Ascending aorta (tissue), 2 donors: Measurements from ENCODE around the gene APOB. TPM values are rescaled to one million over a fixed set of nuclear protein-coding genes. Genes with fewer than 3 reads are reported as not detected.

Experiments
- DNase-seq, 2 donors: peaks; one replicate each; pipeline ENCODE4 v3.0.0-alpha.2; 2019; ENCODE audit warnings: low spot score in 2 of 2
- H3K27ac ChIP-seq, 2 donors: fragments of 200-600 bp; sonication (generic); one replicate each; pipeline ENCODE4 v1.5.1; 2016 to 2017; ENCODE audit warnings: mild to moderate bottlenecking in 1 of 2
- H3K27me3 ChIP-seq: fragments of 200-600 bp; sonication (generic); one replicate; pipeline ENCODE4 v1.5.1; 2017
- H3K36me3 ChIP-seq, 2 donors: fragments of 200-600 bp; sonication (generic); one replicate each; pipeline ENCODE4 v1.5.1; 2016
- H3K4me1 ChIP-seq, 2 donors: fragments of 200-600 bp; sonication (generic); one replicate each; pipeline ENCODE4 v1.5.1; 2016 to 2017; ENCODE audit warnings: mild to moderate bottlenecking in 1 of 2
- H3K4me3 ChIP-seq, 2 donors: fragments of 200-600 bp; sonication (generic); one replicate each; pipeline ENCODE4 v1.5.1; 2016 to 2017; ENCODE audit warnings: mild to moderate bottlenecking in 1 of 2
- H3K9me3 ChIP-seq, 2 donors: fragments of 200-600 bp; sonication (generic); one replicate each; pipeline ENCODE4 v1.5.1; 2016
- CTCF ChIP-seq, 3 experiments: fragments of 200-600 bp in 2 of 3; fragments of 450-650 bp in 1 of 3; sonication (generic) in 2 of 3; IDR thresholded peaks; one replicate each; pipeline ENCODE4 v1.5.1; 2016 to 2019; ENCODE audit warnings: antibody characterized with exemption in 3 of 3, mild to moderate bottlenecking in 1 of 3, moderate library complexity in 1 of 3
- intact Hi-C: fragments of 100-400 bp; cut with DNase I; formaldehyde crosslinking; loops from one replicate; pipeline ENCODE4 v1.15.1; 2023
- total RNA-seq: library from RNA; depleted of rRNA; stranded (reverse); fragments of >200 nt; gene quantifications from one replicate; pipeline ENCODE4 v1.1.0, GENCODE V29; 2016

Gene APOB
- total RNA-seq, 1 donor from 2014 or later, result 8.5 TPM

- H3K4me3 ChIP-seq, result no peak overlapping the region
- no peaks in the 10 kb centered on the region for H3K27me3 ChIP-seq
- H3K4me1 ChIP-seq, result peaks cover 2 to 8% of the 10 kb centered on the region in 2 donors
- H3K9me3 ChIP-seq, result no peaks in the 10 kb centered on the region
- H3K27ac ChIP-seq, result peak overlapping the region in 1 of 2 donors; percentile 57
- intact Hi-C loops, result loop anchor here (5.0 to 10.0 kb wide), 4 partner anchors 117 to 1450 kb away; partner anchors contain the start of gene LDAH
- TF ChIP-seq CTCF (IDR thresholded peaks at IDR 0.05), result no peak
- DNase-seq, result no peak
- no peaks in the 10 kb centered on the region for H3K36me3 ChIP-seq
Measured at GRCh38 chr2:21044694-21045371, 960 bp upstream of the APOB start.

- peak; percentile 95 to 99 (median 98) for TF ChIP-seq CTCF (IDR thresholded peaks at IDR 0.05)
- Histone ChIP-seq H3K27me3 (no peaks in the 10 kb centered on the region), H3K4me1 (peaks cover 11 to 15% of the 10 kb centered on the region in 2 donors), H3K4me3 (peak overlapping the region in 1 of 2 donors; percentile 61), H3K9me3 (no peaks in the 10 kb centered on the region), H3K27ac (peak overlapping the region; percentile 72 to 92), H3K36me3 (no peaks in the 10 kb centered on the region)
- DNase-seq, result peak in 1 of 2 donors; percentile 84
- intact Hi-C loops, result loop anchor here (1.0 to 10.0 kb wide), 7 partner anchors 75 to 1452 kb away; partner anchors contain the start of gene LDAH
Measured at GRCh38 chr2:21042958-21043743, 722 bp downstream of the APOB start.

- Histone ChIP-seq H3K36me3 (no peaks in the 10 kb centered on the region), H3K27me3 (no peaks in the 10 kb centered on the region), H3K9me3 (no peaks in the 10 kb centered on the region), H3K4me3 (no peak overlapping the region), H3K4me1 (peaks cover 11 to 17% of the 10 kb centered on the region in 2 donors), H3K27ac (peak overlapping the region in 1 of 2 donors; percentile 92)
- intact Hi-C loops, result loop anchor here (2.0 to 10.0 kb wide), 6 partner anchors 120 to 1452 kb away; partner anchors contain the start of gene LDAH
- DNase-seq, result no peak
- TF ChIP-seq CTCF (IDR thresholded peaks at IDR 0.05), result no peak
Measured at GRCh38 chr2:21042708-21042957, 1.2 kb downstream of the APOB start.

GRCh38 chr2:21041943-21042707, 1.7 kb downstream of the APOB start:
- Histone ChIP-seq H3K27ac (no peak overlapping the region), H3K9me3 (no peaks in the 10 kb centered on the region), H3K36me3 (no peaks in the 10 kb centered on the region), H3K4me3 (no peak overlapping the region), H3K4me1 (peaks cover 11 to 17% of the 10 kb centered on the region in 2 donors), H3K27me3 (no peaks in the 10 kb centered on the region)
- TF ChIP-seq CTCF (IDR thresholded peaks at IDR 0.05), result no peak
- DNase-seq, result no peak
- intact Hi-C loops, result loop anchor here (2.0 to 10.0 kb wide), 6 partner anchors 120 to 1453 kb away; partner anchors contain the start of gene LDAH

- intact Hi-C loops, result loop anchor here (5.0 to 10.0 kb wide), 4 partner anchors 121 to 1453 kb away; partner anchors contain the start of gene LDAH
- no peaks in the 10 kb centered on the region for H3K36me3 ChIP-seq
- H3K4me3 ChIP-seq, result no peak overlapping the region
- H3K27ac ChIP-seq, result no peak overlapping the region
- no peaks in the 10 kb centered on the region for H3K27me3 ChIP-seq
- H3K4me1 ChIP-seq, result peaks cover 11 to 17% of the 10 kb centered on the region in 2 donors
- H3K9me3 ChIP-seq, result no peaks in the 10 kb centered on the region
- no peak for TF ChIP-seq CTCF (IDR thresholded peaks at IDR 0.05)
- DNase-seq, result no peak
Measured at GRCh38 chr2:21041462-21041861, 2.4 kb downstream of the APOB start.
